Endothelial cell of umbilical vein (primary cell): ENCODE measurements around the gene SULT1A1.
"Not testable (repeated sequence)": the region's sequence is repeated elsewhere in the genome, so short reads cannot be mapped to it uniquely, and the experiment has no call there.

Experiments
- POLR2A ChIP-seq: IDR thresholded peaks from 2 replicates; pipeline ENCODE4 v1.6.1; 2012; ENCODE audit warnings: low read depth, mild to moderate bottlenecking, control low read depth, low read length
- TF ChIP-seq, protein P1 (sequence below), 2 donors: IDR thresholded peaks; 1 replicate in 1 of 2; 2 replicates in 1 of 2; pipeline ENCODE4 v1.5.1; 2011; ENCODE audit warnings: low read length in 2 of 2, mild to moderate bottlenecking in 2 of 2, moderate library complexity in 2 of 2, control low read depth in 1 of 2, inconsistent platforms in 1 of 2, low read depth in 1 of 2; ENCODE audit not compliant: insufficient read depth in 1 of 2; ENCODE audit errors: extremely low read depth in 1 of 2
- TF ChIP-seq, protein P2 (sequence below): IDR thresholded peaks from 2 replicates; pipeline ENCODE4 v1.6.1; 2011; ENCODE audit not compliant: insufficient read depth, insufficient read length

DNA sequence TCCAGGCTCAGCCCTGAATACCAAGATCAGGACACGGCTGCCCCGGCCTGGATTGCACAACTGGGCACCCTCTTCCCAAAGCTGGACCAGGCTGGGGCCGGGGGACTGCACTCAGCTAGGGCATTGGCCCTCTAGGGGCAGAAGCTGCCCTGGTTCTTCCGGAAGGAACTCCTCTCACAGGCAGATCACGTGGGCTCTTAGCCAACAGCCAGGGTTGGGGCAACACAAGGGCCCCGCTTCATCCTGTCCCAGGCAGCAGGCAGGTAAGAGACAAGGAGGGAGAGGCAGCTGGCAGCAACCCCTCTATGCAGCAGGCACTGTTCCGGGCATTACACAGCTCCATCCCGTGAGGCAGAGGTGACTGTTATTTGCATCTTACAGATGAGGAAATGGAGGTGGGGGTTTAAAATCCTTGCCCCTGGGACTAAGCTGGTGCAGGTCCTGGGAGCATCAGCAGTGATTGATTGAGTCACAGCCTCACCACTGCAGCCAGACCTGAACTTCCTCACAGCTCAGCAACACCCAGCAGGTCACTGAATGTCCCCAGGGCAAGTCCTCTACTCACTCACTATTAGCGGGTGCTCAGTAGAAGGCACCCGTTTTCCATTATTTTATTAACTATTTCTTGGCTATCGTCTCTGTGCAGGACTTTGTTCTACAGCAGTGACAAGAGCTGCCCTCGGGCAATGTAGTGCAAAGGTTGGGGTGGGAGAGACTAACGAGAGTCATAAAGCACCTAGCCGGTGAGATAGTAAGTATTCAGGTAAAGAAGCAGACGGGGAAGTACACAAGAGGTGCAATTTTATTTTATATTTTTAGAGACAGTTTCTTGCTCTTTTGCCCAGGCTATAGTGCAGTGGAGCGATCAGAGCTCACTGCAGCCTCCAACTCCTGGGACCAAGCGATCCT is 10.2 kb downstream of the SULT1A1 start:
- not testable (repeated sequence) for TF ChIP-seq POLR2A
- TF ChIP-seq, protein P1, sequence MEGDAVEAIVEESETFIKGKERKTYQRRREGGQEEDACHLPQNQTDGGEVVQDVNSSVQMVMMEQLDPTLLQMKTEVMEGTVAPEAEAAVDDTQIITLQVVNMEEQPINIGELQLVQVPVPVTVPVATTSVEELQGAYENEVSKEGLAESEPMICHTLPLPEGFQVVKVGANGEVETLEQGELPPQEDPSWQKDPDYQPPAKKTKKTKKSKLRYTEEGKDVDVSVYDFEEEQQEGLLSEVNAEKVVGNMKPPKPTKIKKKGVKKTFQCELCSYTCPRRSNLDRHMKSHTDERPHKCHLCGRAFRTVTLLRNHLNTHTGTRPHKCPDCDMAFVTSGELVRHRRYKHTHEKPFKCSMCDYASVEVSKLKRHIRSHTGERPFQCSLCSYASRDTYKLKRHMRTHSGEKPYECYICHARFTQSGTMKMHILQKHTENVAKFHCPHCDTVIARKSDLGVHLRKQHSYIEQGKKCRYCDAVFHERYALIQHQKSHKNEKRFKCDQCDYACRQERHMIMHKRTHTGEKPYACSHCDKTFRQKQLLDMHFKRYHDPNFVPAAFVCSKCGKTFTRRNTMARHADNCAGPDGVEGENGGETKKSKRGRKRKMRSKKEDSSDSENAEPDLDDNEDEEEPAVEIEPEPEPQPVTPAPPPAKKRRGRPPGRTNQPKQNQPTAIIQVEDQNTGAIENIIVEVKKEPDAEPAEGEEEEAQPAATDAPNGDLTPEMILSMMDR (IDR thresholded peaks at IDR 0.05; ENCODE audit: extremely low read depth in 1 of 2, insufficient read depth in 1 of 2, low read depth in 1 of 2, low read length in 2 of 2) = not testable (repeated sequence)
- TF ChIP-seq, protein P2, sequence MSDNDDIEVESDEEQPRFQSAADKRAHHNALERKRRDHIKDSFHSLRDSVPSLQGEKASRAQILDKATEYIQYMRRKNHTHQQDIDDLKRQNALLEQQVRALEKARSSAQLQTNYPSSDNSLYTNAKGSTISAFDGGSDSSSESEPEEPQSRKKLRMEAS = not testable (repeated sequence)
